Measurements from ENCODE around the gene AFF3. TPM values are rescaled to one million over a fixed set of nuclear protein-coding genes. Genes with fewer than 3 reads are reported as not detected.

Gene AFF3
- total and polyA plus RNA-seq, 8 donors, result 1.4 to 78.8 (median 14.7) TPM

- TF ChIP-seq POLR2A (IDR thresholded peaks at IDR 0.05), result no peak
- peak in 1 of 3 donors; percentile 13 for TF ChIP-seq POLR2AphosphoS5 (IDR thresholded peaks at IDR 0.05)
- H3K27ac ChIP-seq, result no peak overlapping the region
- no peak overlapping the region for H3K4me3 ChIP-seq
- no peaks in the 10 kb centered on the region for H3K27me3 ChIP-seq
- peak in 1 of 2 donors; percentile 28 for DNase-seq
- H3K9me3 ChIP-seq, result no peaks in the 10 kb centered on the region
- WGBS, 5 donors, result 49 to 84% (median 74%) methylated on average over 5 of the region's 5 CpGs
- H3K36me3 ChIP-seq, result peaks cover 0 to 15% (median 12%) of the 10 kb centered on the region in 4 donors
- H3K4me1 ChIP-seq, result peaks cover 0 to 44% (median 19%) of the 10 kb centered on the region in 4 donors
- intact Hi-C loops (cut with DNase I; ENCODE audit: low total_unique reads), result no loop called here
These were observed 131.1 kb downstream of the AFF3 start for GRCh38 chr2:100011272-100011731.

GRCh38 chr2:100010606-100011005 is 131.8 kb downstream of the AFF3 start:
- H3K27me3 ChIP-seq, result no peaks in the 10 kb centered on the region
- DNase-seq, result no peak
- TF ChIP-seq CTCF (IDR thresholded peaks at IDR 0.05) (no peak), POLR2A (IDR thresholded peaks at IDR 0.05) (no peak), POLR2AphosphoS5 (IDR thresholded peaks at IDR 0.05) (no peak), EP300 (IDR thresholded peaks at IDR 0.05) (no peak)
- H3K4me1 ChIP-seq, result peaks cover 0 to 44% (median 19%) of the 10 kb centered on the region in 4 donors
- WGBS, 5 donors, result 93 to 97% (median 96%) methylated on average over 5 of the region's 5 CpGs
- no peak overlapping the region for H3K4me3 ChIP-seq
- peaks cover 0 to 19% (median 14%) of the 10 kb centered on the region in 4 donors for H3K36me3 ChIP-seq
- H3K27ac ChIP-seq, result no peak overlapping the region
- intact Hi-C loops (cut with DNase I; ENCODE audit: low total_unique reads), result no loop called here
- H3K9me3 ChIP-seq, result no peaks in the 10 kb centered on the region

GRCh38 chr2:100009743-100010142 is 132.6 kb downstream of the AFF3 start:
- H3K4me1 ChIP-seq, result peaks cover 0 to 44% (median 19%) of the 10 kb centered on the region in 4 donors
- intact Hi-C loops (cut with DNase I; ENCODE audit: low total_unique reads), result no loop called here
- H3K27ac ChIP-seq, result no peak overlapping the region
- no peak overlapping the region for H3K4me3 ChIP-seq
- DNase-seq, result no peak
- TF ChIP-seq CTCF (IDR thresholded peaks at IDR 0.05), result no peak
- TF ChIP-seq EP300 (IDR thresholded peaks at IDR 0.05), result no peak
- TF ChIP-seq POLR2A (IDR thresholded peaks at IDR 0.05), result no peak
- no peak for TF ChIP-seq POLR2AphosphoS5 (IDR thresholded peaks at IDR 0.05)
- H3K36me3 ChIP-seq, result peaks cover 0 to 19% (median 14%) of the 10 kb centered on the region in 4 donors
- 81 to 84% (median 83%) methylated on average over 6 of the region's 6 CpGs for WGBS, 5 donors
- H3K27me3 ChIP-seq, result no peaks in the 10 kb centered on the region
- H3K9me3 ChIP-seq, result no peaks in the 10 kb centered on the region

- DNase-seq, result peak in 1 of 2 donors; percentile 52
- intact Hi-C loops (cut with DNase I; ENCODE audit: low total_unique reads), result no loop called here
- peaks cover 0 to 41% (median 18%) of the 10 kb centered on the region in 4 donors for H3K4me1 ChIP-seq
- peaks cover 0 to 19% (median 14%) of the 10 kb centered on the region in 4 donors for H3K36me3 ChIP-seq
- no peaks in the 10 kb centered on the region for H3K27me3 ChIP-seq
- no peak overlapping the region for H3K27ac ChIP-seq
- H3K4me3 ChIP-seq, result no peak overlapping the region
- TF ChIP-seq POLR2AphosphoS5 (IDR thresholded peaks at IDR 0.05) (peak in 1 of 3 donors; percentile 4), EP300 (IDR thresholded peaks at IDR 0.05) (no peak)
- WGBS, 5 donors, result 44 to 58% (median 45%) methylated on average over 2 of the region's 2 CpGs
- no peaks in the 10 kb centered on the region for H3K9me3 ChIP-seq
These were observed 133.4 kb downstream of the AFF3 start for GRCh38 chr2:100008956-100009355.

- TF ChIP-seq POLR2A (IDR thresholded peaks at IDR 0.05), result no peak
- no peak for TF ChIP-seq POLR2AphosphoS5 (IDR thresholded peaks at IDR 0.05)
- H3K4me1 ChIP-seq, result peaks cover 0 to 27% (median 15%) of the 10 kb centered on the region in 4 donors
- no peak overlapping the region for H3K27ac ChIP-seq
- H3K27me3 ChIP-seq, result no peaks in the 10 kb centered on the region
- intact Hi-C loops (cut with DNase I; ENCODE audit: low total_unique reads), result no loop called here
- no peak for DNase-seq
- WGBS, 5 donors, result 93 to 97% (median 95%) methylated on average over 7 to 12 of the region's 12 CpGs
- no peaks in the 10 kb centered on the region for H3K9me3 ChIP-seq
- H3K36me3 ChIP-seq, result peaks cover 0 to 29% (median 14%) of the 10 kb centered on the region in 4 donors
- no peak overlapping the region for H3K4me3 ChIP-seq
These were observed 135.9 kb downstream of the AFF3 start for GRCh38 chr2:100006516-100006915.

GRCh38 chr2:100004959-100005387 is 137.4 kb downstream of the AFF3 start:
- WGBS, 5 donors, result 72 to 87% (median 79%) methylated on average over 2 of the region's 2 CpGs
- Histone ChIP-seq H3K9me3 (no peaks in the 10 kb centered on the region), H3K4me3 (no peak overlapping the region), H3K27ac (no peak overlapping the region), H3K27me3 (no peaks in the 10 kb centered on the region), H3K36me3 (peaks cover 0 to 40% (median 14%) of the 10 kb centered on the region in 4 donors), H3K4me1 (peaks cover 4 to 22% (median 9%) of the 10 kb centered on the region in 4 donors)
- intact Hi-C loops (cut with DNase I; ENCODE audit: low total_unique reads), result no loop called here
- no peak for DNase-seq
- no peak for TF ChIP-seq CTCF (IDR thresholded peaks at IDR 0.05)
- TF ChIP-seq EP300 (IDR thresholded peaks at IDR 0.05), result no peak
- no peak for TF ChIP-seq POLR2AphosphoS5 (IDR thresholded peaks at IDR 0.05)
- no peak for TF ChIP-seq POLR2A (IDR thresholded peaks at IDR 0.05)

All from stomach (tissue), 9 donors.